Measurements from ENCODE around the gene AHCYL2. TPM values are rescaled to one million over a fixed set of nuclear protein-coding genes. Genes with fewer than 3 reads are reported as not detected.

AHCYL2 gene
- total RNA-seq, 1 donor: 8.6 TPM

DNA sequence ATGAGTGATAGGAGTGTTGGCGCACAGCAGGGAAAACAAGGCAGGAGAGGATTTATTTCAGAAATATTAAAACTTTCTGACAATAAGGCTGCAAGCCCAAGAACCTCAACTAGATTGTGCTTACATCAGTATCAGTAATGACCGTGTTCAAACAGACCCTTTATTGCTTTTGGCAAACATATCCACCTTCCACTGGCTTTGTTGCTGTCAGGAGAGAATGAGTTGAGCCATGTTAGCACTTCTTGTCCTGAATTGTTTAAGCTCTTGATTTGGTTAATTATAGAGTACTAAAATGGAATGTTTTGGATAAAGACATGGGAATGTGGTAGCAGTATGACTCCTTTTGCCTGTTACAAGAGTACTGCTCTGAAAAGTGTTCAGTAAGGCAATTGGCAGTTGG is 3.8 kb downstream of the AHCYL2 start:
- DNase-seq (ENCODE audit: low read depth): no peak
- TF ChIP-seq, protein P1, sequence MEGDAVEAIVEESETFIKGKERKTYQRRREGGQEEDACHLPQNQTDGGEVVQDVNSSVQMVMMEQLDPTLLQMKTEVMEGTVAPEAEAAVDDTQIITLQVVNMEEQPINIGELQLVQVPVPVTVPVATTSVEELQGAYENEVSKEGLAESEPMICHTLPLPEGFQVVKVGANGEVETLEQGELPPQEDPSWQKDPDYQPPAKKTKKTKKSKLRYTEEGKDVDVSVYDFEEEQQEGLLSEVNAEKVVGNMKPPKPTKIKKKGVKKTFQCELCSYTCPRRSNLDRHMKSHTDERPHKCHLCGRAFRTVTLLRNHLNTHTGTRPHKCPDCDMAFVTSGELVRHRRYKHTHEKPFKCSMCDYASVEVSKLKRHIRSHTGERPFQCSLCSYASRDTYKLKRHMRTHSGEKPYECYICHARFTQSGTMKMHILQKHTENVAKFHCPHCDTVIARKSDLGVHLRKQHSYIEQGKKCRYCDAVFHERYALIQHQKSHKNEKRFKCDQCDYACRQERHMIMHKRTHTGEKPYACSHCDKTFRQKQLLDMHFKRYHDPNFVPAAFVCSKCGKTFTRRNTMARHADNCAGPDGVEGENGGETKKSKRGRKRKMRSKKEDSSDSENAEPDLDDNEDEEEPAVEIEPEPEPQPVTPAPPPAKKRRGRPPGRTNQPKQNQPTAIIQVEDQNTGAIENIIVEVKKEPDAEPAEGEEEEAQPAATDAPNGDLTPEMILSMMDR (IDR thresholded peaks at IDR 0.05; ENCODE audit: insufficient read depth, low read depth, low read length): no peak
- H3K4me3 ChIP-seq (ENCODE audit: low read depth, low read length): no peak overlapping the region

DNA sequence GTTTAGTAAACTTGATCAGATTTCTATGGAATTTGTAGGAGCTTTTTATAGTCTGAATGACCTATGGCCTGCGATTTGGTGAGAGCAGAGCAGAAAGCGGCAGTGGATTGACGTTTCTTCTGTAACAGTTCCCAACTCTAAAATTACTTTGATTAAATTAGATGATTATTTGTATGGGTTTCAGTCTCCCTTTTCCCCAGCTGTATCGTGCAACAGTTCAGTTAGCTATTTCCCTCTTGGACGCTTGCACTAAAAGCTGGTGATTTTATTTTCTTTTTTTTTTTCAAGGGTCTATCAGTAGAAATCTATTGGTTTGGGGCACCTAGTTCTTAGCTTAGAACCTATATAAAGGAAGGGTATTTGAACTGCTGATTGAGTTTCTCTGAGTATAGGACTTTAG is 6.8 kb downstream of the AHCYL2 start:
- no peak for DNase-seq (ENCODE audit: low read depth)
- no peak overlapping the region for H3K4me3 ChIP-seq (ENCODE audit: low read depth, low read length)
- TF ChIP-seq, protein P1 (IDR thresholded peaks at IDR 0.05; ENCODE audit: insufficient read depth, low read depth, low read length): no peak

DNA sequence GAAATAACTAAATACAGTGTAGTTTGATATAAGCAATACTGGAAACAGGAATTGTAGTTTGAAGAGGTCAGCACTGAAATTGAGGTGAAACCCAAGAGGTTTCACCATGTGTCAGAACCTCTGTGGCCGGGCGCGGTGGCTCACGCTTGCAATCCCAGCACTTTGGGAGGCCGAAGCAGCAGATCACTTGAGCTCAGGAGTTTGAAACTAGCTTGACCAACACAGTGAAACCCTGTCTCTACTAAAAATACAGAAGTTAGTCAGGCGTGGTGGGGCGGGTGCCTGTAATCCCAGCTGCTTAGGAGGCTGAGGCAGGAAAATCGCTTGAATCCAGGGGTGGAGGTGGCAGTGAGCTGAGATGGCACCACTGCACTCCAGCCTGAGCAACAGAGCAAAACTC is 13.7 kb downstream of the AHCYL2 start:
- TF ChIP-seq, protein P1 (IDR thresholded peaks at IDR 0.05; ENCODE audit: insufficient read depth, low read depth, low read length): no peak
- no peak overlapping the region for H3K4me3 ChIP-seq (ENCODE audit: low read depth, low read length)
- DNase-seq (ENCODE audit: low read depth): no peak

DNA sequence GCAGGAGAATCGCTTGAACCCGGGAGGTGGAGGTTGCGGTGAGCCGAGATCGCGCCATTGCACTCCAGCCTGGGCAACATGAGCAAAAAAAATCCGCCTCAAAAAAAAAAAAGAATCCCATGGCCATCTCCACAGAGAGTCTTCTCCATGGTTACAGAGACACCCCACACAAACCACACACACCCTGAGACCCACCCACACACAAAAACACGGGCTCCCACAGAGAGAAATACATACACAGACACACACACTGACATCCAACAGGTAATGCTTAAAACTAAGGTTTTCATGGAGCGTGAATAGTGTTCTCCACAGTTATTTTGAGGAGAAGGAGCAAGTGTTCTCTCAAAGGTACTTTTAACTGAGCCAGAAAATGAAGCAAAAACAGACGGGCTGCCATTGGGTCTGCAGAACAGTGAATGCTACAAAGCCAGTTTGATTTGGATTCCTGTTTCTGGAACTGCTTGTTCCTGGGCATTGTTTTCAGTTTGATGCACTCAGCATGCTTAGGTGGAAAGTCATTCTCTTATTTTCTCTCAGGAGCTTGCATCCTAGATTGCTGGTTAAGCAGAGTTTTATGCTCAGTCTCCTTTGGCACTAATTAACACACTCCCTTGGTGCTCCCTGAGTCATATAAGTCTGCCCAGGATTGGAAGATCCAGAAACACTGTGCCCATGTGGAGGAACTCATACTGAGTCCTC is 15.4 kb downstream of the AHCYL2 start:
- no peak for DNase-seq (ENCODE audit: low read depth)
- no peak overlapping the region for H3K4me3 ChIP-seq (ENCODE audit: low read depth, low read length)
- TF ChIP-seq, protein P1 (IDR thresholded peaks at IDR 0.05; ENCODE audit: insufficient read depth, low read depth, low read length): no peak

DNA sequence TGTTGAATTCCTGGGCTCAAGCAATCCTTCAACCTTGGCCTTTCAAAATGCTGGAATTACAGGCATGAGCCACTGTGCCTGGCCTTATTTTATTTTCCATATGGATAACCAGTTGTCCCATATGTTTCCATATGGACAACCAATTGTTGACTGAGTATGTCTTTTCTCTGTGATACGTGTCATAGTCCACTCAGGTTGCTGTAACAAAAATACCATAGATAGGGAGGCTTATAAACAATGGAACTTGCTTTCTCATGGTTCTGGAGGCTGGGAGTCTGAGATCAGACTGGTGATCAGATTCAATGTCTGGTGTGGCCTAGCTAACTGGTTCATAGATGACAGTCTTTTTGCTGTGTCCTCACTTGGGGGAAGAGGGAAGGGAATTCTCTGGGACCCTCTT is 19.4 kb downstream of the AHCYL2 start:
- no peak for DNase-seq (ENCODE audit: low read depth)
- TF ChIP-seq, protein P1 (IDR thresholded peaks at IDR 0.05; ENCODE audit: insufficient read depth, low read depth, low read length): no peak
- no peak overlapping the region for H3K4me3 ChIP-seq (ENCODE audit: low read depth, low read length)

DNA sequence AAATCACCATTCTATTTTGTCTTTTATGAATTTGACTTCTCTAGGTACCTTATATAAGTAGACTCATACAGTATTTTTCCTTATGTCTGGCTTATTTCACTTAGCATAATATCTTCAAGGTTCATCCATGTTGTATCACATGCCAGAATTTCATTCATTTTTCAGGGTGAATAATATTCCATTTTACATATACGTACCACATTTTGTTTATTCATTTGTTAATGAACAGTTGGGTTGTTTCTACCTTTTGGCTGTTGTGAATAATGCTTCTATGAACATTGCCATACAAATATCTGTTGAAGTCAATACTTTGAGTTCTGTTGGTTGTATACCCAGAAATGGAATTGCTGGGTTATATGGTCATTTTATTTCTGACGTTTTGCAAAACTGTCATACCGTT is 20.7 kb downstream of the AHCYL2 start:
- TF ChIP-seq, protein P1 (IDR thresholded peaks at IDR 0.05; ENCODE audit: insufficient read depth, low read depth, low read length): no peak
- no peak for DNase-seq (ENCODE audit: low read depth)

DNA sequence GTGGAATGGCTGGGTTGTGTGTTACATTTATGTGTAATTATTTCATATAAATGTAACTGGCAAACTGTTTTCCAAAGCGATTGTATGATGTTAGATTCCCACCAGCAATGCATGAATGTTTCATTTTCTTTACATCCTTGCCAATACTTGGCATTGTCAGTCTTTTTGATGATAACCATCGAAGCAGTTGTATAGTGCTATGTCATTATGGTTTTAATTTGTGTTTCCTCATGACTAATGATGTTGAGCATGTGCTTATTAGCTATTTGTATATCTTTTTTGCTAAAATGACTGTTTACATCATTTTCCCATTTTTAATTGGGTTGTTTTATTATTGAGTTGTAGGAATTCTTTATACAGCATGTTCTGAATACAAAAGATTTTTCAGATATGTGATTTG is 22.3 kb downstream of the AHCYL2 start:
- DNase-seq (ENCODE audit: low read depth): no peak
- TF ChIP-seq, protein P1 (IDR thresholded peaks at IDR 0.05; ENCODE audit: insufficient read depth, low read depth, low read length): no peak
- H3K4me3 ChIP-seq (ENCODE audit: low read depth, low read length): no peak overlapping the region

More for the DNA sequence above, 20.7 kb downstream of the AHCYL2 start:
- H3K4me3 ChIP-seq (ENCODE audit: low read depth, low read length): no peak overlapping the region
